OCI-LY7 (cell line): ENCODE results near the gene CNDP2. TPM values are rescaled to one million over a fixed set of nuclear protein-coding genes. Genes with fewer than 3 reads are reported as not detected.

Experiments used
- BruUV-seq: library from RNA; stranded (reverse); fragments of 400-500 nt; replicated peaks from 2 replicates; lab custom pipeline; 2021; lab: Mats Ljungman, UMichigan
- CTCF ChIA-PET: fragments of 300-600 bp; sonication (Branson Sonifier 250); formaldehyde crosslinking; loops from one replicate; lab custom pipeline; 2022; ENCODE audit warnings: antibody characterized with exemption; ENCODE audit not compliant: unreplicated experiment; lab: Charles Lee
- POLR2A ChIA-PET: fragments of 300-600 bp; sonication (Branson Sonifier 250); formaldehyde crosslinking; loops from one replicate; lab custom pipeline; 2022; ENCODE audit warnings: antibody characterized with exemption; lab: Charles Lee
- DNase-seq: peaks from one replicate; pipeline ENCODE4 v3.0.0-alpha.2; 2015; ENCODE audit warnings: low spot score
- H2AFZ ChIP-seq: fragments of 200-600 bp; sonication (generic), shearing (Covaris generic); 2 replicates; pipeline ENCODE4 v1.6.1; 2014; ENCODE audit warnings: mild to moderate bottlenecking, antibody characterized with exemption, low read length, moderate library complexity
- H3K27ac ChIP-seq: fragments of 200-600 bp; sonication (generic); 2 replicates; pipeline ENCODE4 v1.5.1; 2014; ENCODE audit warnings: mixed run types, low read depth, mild to moderate bottlenecking, moderate library complexity, low read length, inconsistent platforms; ENCODE audit not compliant: poor library complexity, severe bottlenecking
- H3K36me3 ChIP-seq: fragments of 200-600 bp; sonication (generic); 2 replicates; pipeline ENCODE4 v1.6.1; 2014; ENCODE audit warnings: mild to moderate bottlenecking, antibody characterized with exemption, low read length, moderate library complexity, mixed read lengths; ENCODE audit not compliant: insufficient read depth
- H3K4me1 ChIP-seq: fragments of 200-600 bp; sonication (generic); 2 replicates; pipeline ENCODE4 v1.5.1; 2014; ENCODE audit warnings: mild to moderate bottlenecking, low read length; ENCODE audit not compliant: insufficient read depth, poor library complexity, severe bottlenecking
- H3K4me2 ChIP-seq: fragments of 200-600 bp; sonication (generic); 2 replicates; pipeline ENCODE4 v1.6.1; 2014; ENCODE audit warnings: mild to moderate bottlenecking, low read length
- H3K4me3 ChIP-seq: fragments of 200-600 bp; sonication (generic); 2 replicates; pipeline ENCODE4 v1.5.1; 2014; ENCODE audit warnings: mild to moderate bottlenecking, low read depth, low read length; ENCODE audit not compliant: poor library complexity, severe bottlenecking
- H3K79me2 ChIP-seq: fragments of 200-600 bp; sonication (generic); 2 replicates; pipeline ENCODE4 v1.6.1; 2016; ENCODE audit warnings: low read depth, mild to moderate bottlenecking, low read length, moderate library complexity, mixed read lengths; ENCODE audit not compliant: insufficient read depth
- H3K9me2 ChIP-seq: fragments of 200-600 bp; sonication (generic); 2 replicates; pipeline ENCODE4 v1.6.1; 2016; ENCODE audit warnings: mild to moderate bottlenecking, low read length, mixed read lengths; ENCODE audit not compliant: insufficient read depth
- H3K9me3 ChIP-seq: fragments of 200-600 bp; sonication (generic); 2 replicates; pipeline ENCODE4 v1.6.1; 2014; ENCODE audit warnings: mild to moderate bottlenecking, mixed run types, low read length, mixed read lengths
- H4K20me1 ChIP-seq: fragments of 200-600 bp; sonication (generic); 2 replicates; pipeline ENCODE4 v1.6.1; 2014; ENCODE audit warnings: mild to moderate bottlenecking, antibody characterized with exemption, low read length, moderate library complexity, mixed read lengths; ENCODE audit not compliant: insufficient read depth
- EZH2phosphoT487 ChIP-seq: fragments of 200-600 bp; sonication (generic); IDR thresholded peaks from 2 replicates; pipeline ENCODE4 v1.6.1; 2018; ENCODE audit warnings: low read depth, borderline replicate concordance, mild to moderate bottlenecking, mixed run types, antibody characterized with exemption, low read length, moderate library complexity, mixed read lengths
- intact Hi-C: fragments of 100-400 bp; cut with micrococcal nuclease; formaldehyde crosslinking; loops from one replicate; pipeline ENCODE4 v1.10.0; 2022; ENCODE audit not compliant: unreplicated experiment
- total RNA-seq, 2 experiments: library from RNA; depleted of rRNA in 1 of 2; stranded (reverse); fragments of >200 nt in 1 of 2; shearing (Covaris generic) in 1 of 2; gene quantifications; 2 replicates each; pipeline ENCODE4 v1.2.3, GENCODE V29; 2014 to 2022
- TF ChIP-seq, protein P1 (sequence below): fragments of 200-600 bp; sonication (generic); conservative IDR thresholded peaks from 2 replicates; pipeline ENCODE4 v1.5.1; 2014; ENCODE audit warnings: mild to moderate bottlenecking, antibody characterized with exemption, low read length, moderate library complexity, mixed read lengths

The CNDP2 gene
- total RNA-seq, 2 experiments from 2014 or later = 28.5 to 94.8 TPM

DNA sequence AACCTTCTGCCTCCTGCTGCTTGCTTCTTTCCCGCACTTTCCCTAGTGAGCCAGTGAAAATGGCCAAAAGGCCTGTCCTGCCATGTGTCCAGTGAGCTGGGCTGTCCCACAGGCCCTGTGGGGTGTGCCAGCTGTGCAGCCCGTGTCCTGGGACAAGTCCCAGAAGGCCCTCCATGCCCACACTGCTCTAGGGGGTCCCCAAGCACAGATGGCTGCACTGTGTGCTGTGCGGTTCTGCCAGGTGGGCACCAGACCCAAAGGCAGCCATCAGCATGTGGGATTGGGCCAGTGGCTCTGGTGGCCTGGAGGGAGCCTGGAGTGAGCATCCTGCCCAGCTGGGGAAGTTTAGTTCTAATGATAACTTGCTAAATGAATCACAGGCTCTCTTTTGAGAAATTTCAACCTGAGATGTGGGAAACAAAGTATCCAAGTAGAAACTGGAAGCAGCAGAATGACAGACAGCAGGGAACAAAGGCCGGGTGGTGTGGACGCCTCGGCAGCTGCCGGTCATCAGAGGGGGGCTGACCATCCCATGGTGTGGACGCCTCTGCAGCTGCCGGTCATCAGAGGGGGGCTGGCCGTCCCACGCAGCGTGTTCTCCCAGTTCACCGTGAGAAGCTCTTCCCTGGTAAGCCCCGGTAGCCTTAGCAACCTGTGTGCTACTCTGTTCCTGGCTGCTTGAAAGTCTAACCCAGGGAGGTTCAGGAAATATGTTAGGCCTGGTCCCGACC is 9.9 kb upstream of the CNDP2 start:
- Histone ChIP-seq H3K9me3 (no peaks in the 10 kb centered on the region), H3K27ac (no peak overlapping the region), H3K4me3 (no peak overlapping the region), H3K9me2 (no peaks in the 10 kb centered on the region), H3K79me2 (no peaks in the 10 kb centered on the region), H4K20me1 (no peaks in the 10 kb centered on the region), H3K36me3 (no peaks in the 10 kb centered on the region), H3K4me2 (no peak overlapping the region), H2AFZ (no peak overlapping the region), H3K4me1 (no peaks in the 10 kb centered on the region)
- no peak for DNase-seq
- intact Hi-C loops = no loop called here
- TF ChIP-seq, protein P1, sequence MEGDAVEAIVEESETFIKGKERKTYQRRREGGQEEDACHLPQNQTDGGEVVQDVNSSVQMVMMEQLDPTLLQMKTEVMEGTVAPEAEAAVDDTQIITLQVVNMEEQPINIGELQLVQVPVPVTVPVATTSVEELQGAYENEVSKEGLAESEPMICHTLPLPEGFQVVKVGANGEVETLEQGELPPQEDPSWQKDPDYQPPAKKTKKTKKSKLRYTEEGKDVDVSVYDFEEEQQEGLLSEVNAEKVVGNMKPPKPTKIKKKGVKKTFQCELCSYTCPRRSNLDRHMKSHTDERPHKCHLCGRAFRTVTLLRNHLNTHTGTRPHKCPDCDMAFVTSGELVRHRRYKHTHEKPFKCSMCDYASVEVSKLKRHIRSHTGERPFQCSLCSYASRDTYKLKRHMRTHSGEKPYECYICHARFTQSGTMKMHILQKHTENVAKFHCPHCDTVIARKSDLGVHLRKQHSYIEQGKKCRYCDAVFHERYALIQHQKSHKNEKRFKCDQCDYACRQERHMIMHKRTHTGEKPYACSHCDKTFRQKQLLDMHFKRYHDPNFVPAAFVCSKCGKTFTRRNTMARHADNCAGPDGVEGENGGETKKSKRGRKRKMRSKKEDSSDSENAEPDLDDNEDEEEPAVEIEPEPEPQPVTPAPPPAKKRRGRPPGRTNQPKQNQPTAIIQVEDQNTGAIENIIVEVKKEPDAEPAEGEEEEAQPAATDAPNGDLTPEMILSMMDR = no peak
- no peak for TF ChIP-seq EZH2phosphoT487
- BruUV-seq = no TSS peak
- ChIA-PET CTCF (no interaction called here), POLR2A (no interaction called here)

DNA sequence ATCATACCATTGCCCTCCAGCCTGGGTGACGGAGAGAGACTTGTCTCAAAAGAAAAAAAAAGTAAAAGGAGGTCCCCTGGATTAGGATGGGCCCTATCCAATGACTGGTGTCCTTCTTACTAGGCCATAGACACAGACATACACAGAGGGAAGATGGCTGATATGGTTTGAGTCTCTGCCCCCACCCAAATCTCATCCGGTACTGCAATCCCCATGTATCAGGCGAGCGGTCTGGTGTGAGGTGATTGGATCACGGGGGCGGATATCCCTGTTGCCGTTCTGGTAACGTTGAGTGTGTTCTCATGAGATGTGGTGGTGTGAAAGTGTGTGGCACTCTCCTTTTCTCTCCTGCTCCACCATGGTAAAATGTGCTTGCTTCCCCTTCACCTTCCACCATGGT is 7.8 kb upstream of the CNDP2 start:
- DNase-seq = no peak
- CTCF ChIA-PET = no interaction called here
- POLR2A ChIA-PET = interaction anchor here (0.8 kb wide), 1 partner anchor 322 kb away, joined by 4 read pairs; no protein-coding TSS in a partner anchor
- Histone ChIP-seq H3K4me2 (no peak overlapping the region), H3K9me2 (no peaks in the 10 kb centered on the region), H3K79me2 (no peaks in the 10 kb centered on the region), H4K20me1 (no peaks in the 10 kb centered on the region), H3K4me1 (no peaks in the 10 kb centered on the region), H3K4me3 (no peak overlapping the region), H3K36me3 (no peaks in the 10 kb centered on the region), H3K27ac (no peak overlapping the region), H2AFZ (no peak overlapping the region), H3K9me3 (no peaks in the 10 kb centered on the region)
- intact Hi-C loops = no loop called here
- no peak for TF ChIP-seq EZH2phosphoT487
- TF ChIP-seq, protein P1 = no peak
- no TSS peak for BruUV-seq

DNA sequence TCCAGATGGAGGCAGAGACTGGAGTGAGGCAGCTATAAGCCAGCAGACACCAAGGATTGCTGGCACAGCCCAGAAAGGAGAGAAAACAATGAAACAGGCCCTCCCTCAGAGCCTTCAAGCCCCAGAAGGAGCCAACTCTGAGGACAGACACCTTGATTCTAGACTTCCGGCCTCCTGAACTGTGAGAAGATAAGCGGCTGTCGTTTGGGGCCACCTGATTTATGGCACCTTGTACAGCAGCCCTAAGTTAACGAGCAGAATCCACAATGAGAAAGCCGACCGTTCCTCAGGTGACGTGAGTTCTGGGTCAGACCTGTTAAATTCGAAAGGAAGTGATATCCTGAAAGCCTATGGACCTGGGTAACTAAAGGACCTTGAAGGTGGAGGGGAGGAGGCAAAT is 7.3 kb upstream of the CNDP2 start:
- no peak for DNase-seq
- Histone ChIP-seq H3K27ac (no peak overlapping the region), H3K4me2 (no peak overlapping the region), H3K79me2 (no peaks in the 10 kb centered on the region), H4K20me1 (no peaks in the 10 kb centered on the region), H3K4me3 (no peak overlapping the region), H3K9me2 (no peaks in the 10 kb centered on the region), H2AFZ (no peak overlapping the region), H3K9me3 (no peaks in the 10 kb centered on the region), H3K4me1 (no peaks in the 10 kb centered on the region), H3K36me3 (no peaks in the 10 kb centered on the region)
- ChIA-PET CTCF (no interaction called here), POLR2A (no interaction called here)
- no peak for TF ChIP-seq EZH2phosphoT487
- TF ChIP-seq, protein P1 = no peak
- intact Hi-C loops = no loop called here
- BruUV-seq = no TSS peak
